Hindlimb muscle (tissue), 1 donor: ENCODE results near the gene HOXA13. TPM values are rescaled to one million over a fixed set of nuclear protein-coding genes. Genes with fewer than 3 reads are reported as not detected.

Source experiments
- DNase-seq: peaks from one replicate; pipeline ENCODE4 v3.0.0-alpha.2; 2013
- polyA plus RNA-seq: library from polyadenylated mRNA; unstranded; fragments of 120-200 nt; gene quantifications from one replicate; pipeline ENCODE4 v1.2.1, GENCODE V29; 2013; ENCODE audit not compliant: insufficient read length

HOXA13 gene
- polyA plus RNA-seq, 1 donor, result not detected

DNA sequence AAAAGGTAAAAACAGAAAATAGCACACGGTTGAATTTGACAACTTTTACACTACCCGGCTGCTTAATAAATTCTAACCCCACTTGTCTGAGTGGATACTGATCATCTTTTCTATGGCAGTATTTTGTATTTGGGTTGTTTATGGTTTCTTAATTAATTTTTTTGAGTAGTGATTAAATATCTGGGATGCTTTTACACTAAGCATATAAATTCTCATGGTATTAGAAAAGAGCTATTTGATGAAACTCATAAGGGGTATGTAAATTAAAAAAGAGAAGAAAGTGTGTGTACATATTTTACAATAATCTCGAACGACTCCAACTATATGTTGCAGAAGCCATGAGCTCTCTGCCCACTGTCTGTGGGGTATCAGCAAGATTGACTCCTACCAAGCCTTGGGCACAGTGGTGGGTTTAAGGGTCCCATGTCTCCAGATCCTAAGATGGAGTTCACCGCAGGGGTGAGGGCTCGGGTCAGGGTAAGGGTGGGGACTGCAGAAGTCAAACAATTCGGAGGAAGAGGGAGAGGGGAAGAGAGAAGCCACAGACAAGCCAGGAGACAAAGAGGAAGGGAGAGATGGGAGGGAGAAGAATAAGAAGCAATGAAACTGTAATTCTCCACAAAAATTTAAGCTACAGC, 7.6 kb upstream of the HOXA13 start:
- no peak for DNase-seq

DNA sequence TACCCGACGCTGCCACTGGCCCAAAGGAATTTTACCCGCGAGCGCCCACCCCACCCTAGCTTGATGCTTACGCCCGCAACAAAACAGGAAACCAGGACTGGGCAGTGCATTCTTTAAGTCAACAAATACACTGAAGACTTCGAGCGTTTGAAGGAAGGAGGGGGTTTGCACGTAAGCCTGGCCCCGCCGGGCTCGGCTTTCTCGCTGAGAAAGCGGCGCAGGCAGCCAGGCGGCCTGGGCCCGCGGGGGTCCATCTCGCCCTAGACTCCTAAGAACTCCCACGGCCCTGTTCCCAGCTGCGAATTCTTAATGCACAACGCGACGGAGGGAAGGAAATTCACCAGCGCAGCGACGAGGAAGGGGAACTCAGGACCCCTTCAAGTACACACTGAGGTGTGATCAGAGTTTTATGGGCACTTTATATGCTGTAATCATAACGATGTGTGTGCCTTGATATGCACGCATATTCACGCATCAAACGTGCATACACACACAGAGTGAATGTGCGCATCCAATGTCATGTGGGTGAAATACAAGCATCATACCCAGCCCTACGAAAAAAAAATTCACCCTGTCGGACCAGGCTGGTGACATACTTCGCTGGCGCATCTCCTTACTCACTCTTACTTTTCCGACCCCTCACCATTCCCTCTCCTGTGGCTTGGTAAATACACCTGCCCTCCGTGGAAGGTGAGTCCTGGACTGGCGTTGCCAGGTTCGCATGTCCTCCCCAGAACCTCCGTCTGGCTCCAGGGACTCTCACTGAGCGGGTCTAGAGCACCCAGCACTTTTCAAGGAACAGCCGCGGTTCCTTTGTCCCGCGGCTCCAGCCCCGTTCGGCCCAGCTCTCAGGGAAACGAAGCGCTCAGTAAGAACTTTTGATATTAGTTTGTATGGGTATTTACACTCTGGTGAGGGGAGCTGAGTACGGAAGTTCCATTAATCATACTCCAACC, 5.7 kb upstream of the HOXA13 start:
- no peak for DNase-seq

- DNase-seq, result no peak
Measured at GRCh38 chr7:27204851-27205322, 5.0 kb upstream of the HOXA13 start.

DNA sequence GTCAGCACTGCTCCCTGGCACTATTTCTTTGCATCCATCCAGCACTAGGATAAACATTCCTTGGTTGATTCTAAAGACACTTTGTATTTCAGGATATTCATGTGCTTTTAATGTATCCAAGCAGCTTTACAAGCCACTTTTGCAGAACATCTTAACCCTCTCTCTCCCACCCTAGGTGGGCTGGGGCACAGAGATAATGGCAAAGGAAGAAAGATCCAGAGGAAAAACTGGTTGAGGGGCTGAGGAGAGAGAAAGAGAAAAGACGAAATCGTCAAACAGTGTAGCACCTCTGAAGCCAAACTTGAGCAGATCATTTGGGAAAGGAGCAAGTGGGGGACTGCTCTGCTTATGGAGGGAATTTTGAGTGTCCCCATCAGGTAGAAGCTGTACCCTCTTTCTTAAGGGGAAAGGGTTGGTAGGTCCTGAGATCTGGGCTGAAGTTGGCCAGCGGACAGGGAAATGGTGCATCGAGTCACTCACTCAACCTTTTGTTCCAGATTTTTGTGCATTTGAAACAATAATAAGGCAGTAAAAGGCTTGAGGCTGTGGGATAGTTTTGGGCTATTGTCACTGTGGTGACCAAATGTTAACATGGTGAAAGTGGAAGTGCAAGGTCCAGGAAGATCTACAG, 4.2 kb upstream of the HOXA13 start:
- DNase-seq, result no peak

DNA sequence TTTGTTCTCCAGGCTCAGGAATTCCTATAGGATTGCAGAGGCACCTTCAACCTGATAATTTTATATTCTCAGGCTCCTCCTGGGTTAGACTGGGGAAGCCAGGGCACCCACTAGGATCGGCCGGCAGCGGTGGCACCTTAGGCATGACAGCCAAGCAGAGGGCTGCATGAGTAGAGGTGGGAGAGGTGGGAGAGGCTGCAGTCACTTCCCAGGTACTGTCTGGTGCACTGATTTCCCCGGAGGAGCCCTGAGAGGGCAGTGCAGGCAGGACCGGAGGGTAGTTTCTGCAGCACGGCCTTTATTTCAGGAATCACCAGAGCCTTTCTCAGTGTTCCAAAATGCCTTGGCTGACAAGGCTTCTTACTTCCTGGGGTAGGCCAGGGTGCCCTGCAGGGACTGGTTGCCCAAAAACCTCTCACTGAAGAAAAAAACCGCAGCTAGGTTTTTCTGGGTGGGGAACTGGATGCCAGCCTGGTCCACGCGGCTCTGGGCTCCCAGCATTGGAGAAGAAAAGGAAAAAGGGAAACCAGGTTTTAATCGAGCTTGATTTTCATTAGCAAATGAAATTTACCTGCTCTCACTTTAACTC, 3.6 kb upstream of the HOXA13 start:
- DNase-seq, result no peak

GRCh38 chr7:27202862-27203134, 2.9 kb upstream of the HOXA13 start:
- no peak for DNase-seq

GRCh38 chr7:27202018-27202861, 2.3 kb upstream of the HOXA13 start:
- no peak for DNase-seq

GRCh38 chr7:27201580-27202017, 1.7 kb upstream of the HOXA13 start:
- DNase-seq, result no peak

DNA sequence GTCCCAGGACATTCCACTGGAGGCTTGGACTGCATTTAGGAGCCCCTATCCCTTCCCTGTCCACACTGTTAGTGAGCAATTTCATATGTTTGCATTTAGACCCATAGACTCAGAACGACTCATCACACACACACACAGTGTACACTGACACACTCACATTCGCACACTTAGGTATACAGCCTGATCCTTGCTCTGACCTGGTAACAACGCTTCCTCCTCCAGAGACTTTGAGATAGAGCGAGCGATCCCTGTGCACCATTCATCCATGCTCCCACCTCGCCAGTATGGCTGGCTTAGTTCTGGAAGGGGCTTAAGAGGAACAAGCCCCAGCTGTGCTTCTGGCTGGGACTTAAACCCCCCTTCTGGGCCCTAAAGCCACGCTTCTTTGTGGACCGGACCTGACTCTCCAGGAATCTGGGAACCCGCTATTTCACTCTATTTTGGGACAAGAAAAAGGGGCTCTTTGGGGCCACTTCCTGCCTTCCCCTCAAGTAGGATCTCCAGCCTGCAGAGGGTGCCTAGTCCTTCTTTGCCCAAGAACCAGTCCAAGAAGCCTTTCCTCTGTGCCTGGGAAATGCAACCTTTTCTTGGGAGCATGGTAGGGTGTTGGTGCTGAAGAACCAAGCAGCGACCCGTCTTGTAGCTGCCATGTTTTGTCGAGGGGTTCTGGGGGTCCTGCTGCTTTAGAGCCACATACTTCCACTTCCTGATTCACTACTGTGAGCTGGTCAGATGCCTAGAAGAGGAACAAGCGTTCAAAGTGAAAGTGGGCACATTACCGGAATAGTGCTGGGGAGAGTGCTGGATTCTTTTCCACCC, 1.1 kb upstream of the HOXA13 start:
- DNase-seq, result no peak

GRCh38 chr7:27198871-27199801, 755 bp downstream of the HOXA13 start:
- no peak for DNase-seq

GRCh38 chr7:27198138-27198841, 1.6 kb downstream of the HOXA13 start:
- no peak for DNase-seq

- no peak for DNase-seq
Measured at GRCh38 chr7:27197137-27198042, 2.5 kb downstream of the HOXA13 start.

DNA sequence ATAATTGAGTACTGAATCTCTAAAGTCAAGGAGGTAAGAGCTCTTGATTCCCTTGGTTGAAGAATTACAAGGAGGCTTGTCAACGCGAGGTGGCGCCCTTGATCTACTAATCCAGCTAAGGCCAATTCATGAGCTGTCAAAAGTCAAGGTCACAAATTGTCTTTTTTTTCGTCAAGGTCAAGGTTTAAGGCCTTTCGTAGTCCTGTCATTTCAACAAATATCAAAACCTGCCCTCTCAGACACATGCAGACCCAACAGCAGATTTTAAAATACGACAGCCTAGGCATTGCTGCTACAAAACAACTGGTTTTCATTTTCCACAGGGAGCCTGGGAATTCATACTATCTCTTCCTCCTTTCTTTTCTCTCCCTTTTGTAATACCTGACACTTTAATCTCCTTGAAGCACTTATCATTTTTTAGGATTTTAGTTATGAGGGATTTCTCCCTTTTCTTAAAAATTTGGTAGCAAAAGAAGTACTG, 3.6 kb downstream of the HOXA13 start:
- DNase-seq, result no peak

GRCh38 chr7:27194686-27195379, 5.1 kb downstream of the HOXA13 start:
- no peak for DNase-seq

- DNase-seq, result no peak
Measured at GRCh38 chr7:27194002-27194352, 5.9 kb downstream of the HOXA13 start.

- no peak for DNase-seq
Measured at GRCh38 chr7:27193335-27194001, 6.4 kb downstream of the HOXA13 start.
